BLaER1 treated with 17β-estradiol and CSF1 and Interleukin-3, amounts not matched to agents 10 nM and 100 nM (cell line): ENCODE results near the gene CCNT2.

ENCODE experiments used
- H3K27ac ChIP-seq, 11 experiments: shearing (Covaris generic); formaldehyde crosslinking; 2 replicates each; pipeline ENCODE4 v1.8.1; 2022
- H3K27me3 ChIP-seq, 11 experiments: shearing (Covaris generic); formaldehyde crosslinking; 2 replicates each; pipeline ENCODE4 v1.8.1; 2022
- H3K36me3 ChIP-seq, 11 experiments: shearing (Covaris generic); formaldehyde crosslinking; 2 replicates each; pipeline ENCODE4 v1.8.1; 2022
- H3K4me1 ChIP-seq, 10 experiments: shearing (Covaris generic); formaldehyde crosslinking; 2 replicates each; pipeline ENCODE4 v1.8.1; 2022
- H3K4me2 ChIP-seq, 11 experiments: shearing (Covaris generic); formaldehyde crosslinking; 2 replicates each; pipeline ENCODE4 v1.8.1; 2022
- H3K4me3 ChIP-seq, 10 experiments: shearing (Covaris generic); formaldehyde crosslinking; 2 replicates each; pipeline ENCODE4 v1.8.1; 2022
- H3K9ac ChIP-seq, 11 experiments: shearing (Covaris generic); formaldehyde crosslinking; 2 replicates each; pipeline ENCODE4 v1.8.1; 2022
- H3K9me3 ChIP-seq, 11 experiments: shearing (Covaris generic); formaldehyde crosslinking; replicated peaks in 1 of 11; 2 replicates each; pipeline ENCODE4 v1.8.1; 2022
- H4K20me1 ChIP-seq, 11 experiments: shearing (Covaris generic); formaldehyde crosslinking; 2 replicates each; pipeline ENCODE4 v1.8.1; 2022
- Cebpa-rat ChIP-seq, 11 experiments: shearing (Covaris generic); IDR thresholded peaks; 2 replicates each; pipeline ENCODE4 v1.8.1; 2022

The CCNT2 gene

DNA sequence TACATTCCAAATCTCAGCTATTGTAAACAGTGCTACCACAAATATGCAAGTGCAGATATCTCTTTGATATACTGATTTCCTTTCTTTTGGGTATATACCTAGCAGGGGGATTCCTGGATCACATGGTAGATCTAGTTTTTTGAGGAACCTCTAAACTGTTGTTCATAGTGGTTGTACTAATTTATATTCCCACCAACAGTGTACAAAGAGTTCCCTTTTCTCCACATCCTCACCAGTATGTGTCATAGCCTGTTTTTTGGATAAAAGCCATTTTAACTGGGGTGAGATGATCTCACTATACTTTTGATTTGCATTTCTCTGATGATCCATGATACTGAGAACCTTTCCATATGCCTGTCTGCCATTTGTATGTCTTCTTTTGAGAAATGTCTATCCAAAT is 6.3 kb upstream of the CCNT2 start:
- Histone ChIP-seq H3K27me3 (no peaks in the 10 kb centered on the region), H3K9ac (no peak overlapping the region), H3K36me3 (no peaks in the 10 kb centered on the region), H3K9me3 (peaks cover 12 to 24% (median 18%) of the 10 kb centered on the region in 11 experiments; a peak in 21 of 22 replicates), H3K4me2 (peak overlapping the region in 3 of 11 experiments; percentile 11 to 78 (median 66); a peak in 4 of 22 replicates), H3K27ac (peak overlapping the region in 2 of 11 experiments; percentile 29 to 32; a peak in 3 of 22 replicates), H3K4me3 (no peak overlapping the region; a peak in 1 of 20 replicates), H4K20me1 (no peaks in the 10 kb centered on the region), H3K4me1 (peaks cover 7 to 33% (median 9%) of the 10 kb centered on the region in 10 experiments)
- no peak for TF ChIP-seq Cebpa-rat (IDR thresholded peaks at IDR 0.05)

DNA sequence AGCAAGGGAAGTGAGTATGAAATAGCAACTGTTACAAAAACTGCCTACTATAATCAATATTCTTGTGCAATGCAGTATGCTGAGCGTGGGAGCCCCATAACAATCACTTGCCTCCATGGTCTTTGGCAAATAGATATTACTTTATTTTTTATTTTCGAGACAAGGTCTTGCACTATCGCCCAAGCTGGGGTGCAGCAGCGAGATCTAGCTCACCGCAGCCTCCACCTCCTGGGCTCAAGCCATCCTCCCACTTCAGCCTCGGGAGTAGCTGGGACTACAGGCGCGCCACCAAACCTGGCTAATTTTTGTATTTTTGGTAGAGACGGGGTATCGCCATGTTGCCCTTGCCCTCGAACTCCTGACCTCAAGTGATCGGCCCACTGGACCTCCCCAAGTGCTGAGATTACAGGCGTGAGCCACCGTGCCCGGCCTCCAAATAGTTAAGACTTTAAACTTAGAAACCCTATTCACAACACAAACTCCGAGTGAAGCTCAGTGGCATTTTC is 1.2 kb upstream of the CCNT2 start:
- Histone ChIP-seq H3K4me2 (peak overlapping the region; percentile 81 to 99 (median 92)), H3K4me3 (peak overlapping the region; percentile 64 to 92 (median 69)), H3K27ac (peak overlapping the region; percentile 75 to 100 (median 87)), H4K20me1 (peaks cover 23 to 31% (median 29%) of the 10 kb centered on the region in 11 experiments), H3K9ac (peak overlapping the region; percentile 68 to 100 (median 86)), H3K9me3 (peaks cover 0 to 15% (median 11%) of the 10 kb centered on the region in 11 experiments; a peak in 12 of 22 replicates), H3K4me1 (peaks cover 20 to 46% (median 32%) of the 10 kb centered on the region in 10 experiments), H3K27me3 (no peaks in the 10 kb centered on the region), H3K36me3 (peaks cover 9 to 28% (median 17%) of the 10 kb centered on the region in 11 experiments; a peak in 19 of 22 replicates)
- no peak for TF ChIP-seq Cebpa-rat (IDR thresholded peaks at IDR 0.05)

DNA sequence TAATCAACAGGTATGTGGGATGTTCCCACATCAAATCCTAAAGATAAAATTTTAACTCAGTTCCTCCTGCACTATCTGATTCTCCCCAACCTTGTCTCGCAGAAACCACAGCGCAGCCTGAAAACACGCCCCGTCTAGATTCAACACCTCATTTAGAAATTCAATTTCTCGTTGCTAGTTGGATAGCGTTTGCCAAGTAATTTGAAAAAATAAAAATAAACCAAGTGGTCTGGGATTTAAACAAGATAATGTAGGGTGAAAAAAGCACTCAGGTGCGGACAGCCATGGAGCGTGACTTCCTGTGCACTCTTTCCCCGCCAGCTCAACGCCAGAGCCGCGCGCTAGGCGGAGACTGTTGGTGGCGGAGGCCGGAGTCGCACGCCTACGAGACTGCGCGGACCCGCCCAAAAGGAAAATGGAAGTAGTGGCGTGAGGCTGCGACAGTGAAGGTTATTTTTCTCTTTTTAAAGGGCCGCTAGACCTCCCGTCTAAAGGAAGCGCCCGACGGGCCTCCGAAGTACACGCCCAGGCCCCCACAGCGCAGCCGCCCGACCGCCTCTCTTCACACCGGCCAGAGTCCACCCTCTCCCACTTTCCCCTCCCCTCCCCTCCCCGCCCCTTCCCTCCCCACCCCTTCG is 615 bp upstream of the CCNT2 start:
- Histone ChIP-seq H3K9ac (peak overlapping the region; percentile 68 to 100 (median 86)), H3K4me3 (peak overlapping the region; percentile 64 to 92 (median 69)), H3K36me3 (peaks cover 10 to 34% (median 23%) of the 10 kb centered on the region in 11 experiments; a peak in 19 of 22 replicates), H3K4me2 (peak overlapping the region; percentile 81 to 99 (median 92)), H3K4me1 (peaks cover 21 to 46% (median 32%) of the 10 kb centered on the region in 10 experiments), H3K9me3 (peaks cover 0 to 13% (median 6%) of the 10 kb centered on the region in 11 experiments; a peak in 12 of 22 replicates), H3K27ac (peak overlapping the region; percentile 75 to 100 (median 87)), H3K27me3 (no peaks in the 10 kb centered on the region), H4K20me1 (peaks cover 29 to 37% (median 35%) of the 10 kb centered on the region in 11 experiments)
- TF ChIP-seq Cebpa-rat (IDR thresholded peaks at IDR 0.05) = no peak

DNA sequence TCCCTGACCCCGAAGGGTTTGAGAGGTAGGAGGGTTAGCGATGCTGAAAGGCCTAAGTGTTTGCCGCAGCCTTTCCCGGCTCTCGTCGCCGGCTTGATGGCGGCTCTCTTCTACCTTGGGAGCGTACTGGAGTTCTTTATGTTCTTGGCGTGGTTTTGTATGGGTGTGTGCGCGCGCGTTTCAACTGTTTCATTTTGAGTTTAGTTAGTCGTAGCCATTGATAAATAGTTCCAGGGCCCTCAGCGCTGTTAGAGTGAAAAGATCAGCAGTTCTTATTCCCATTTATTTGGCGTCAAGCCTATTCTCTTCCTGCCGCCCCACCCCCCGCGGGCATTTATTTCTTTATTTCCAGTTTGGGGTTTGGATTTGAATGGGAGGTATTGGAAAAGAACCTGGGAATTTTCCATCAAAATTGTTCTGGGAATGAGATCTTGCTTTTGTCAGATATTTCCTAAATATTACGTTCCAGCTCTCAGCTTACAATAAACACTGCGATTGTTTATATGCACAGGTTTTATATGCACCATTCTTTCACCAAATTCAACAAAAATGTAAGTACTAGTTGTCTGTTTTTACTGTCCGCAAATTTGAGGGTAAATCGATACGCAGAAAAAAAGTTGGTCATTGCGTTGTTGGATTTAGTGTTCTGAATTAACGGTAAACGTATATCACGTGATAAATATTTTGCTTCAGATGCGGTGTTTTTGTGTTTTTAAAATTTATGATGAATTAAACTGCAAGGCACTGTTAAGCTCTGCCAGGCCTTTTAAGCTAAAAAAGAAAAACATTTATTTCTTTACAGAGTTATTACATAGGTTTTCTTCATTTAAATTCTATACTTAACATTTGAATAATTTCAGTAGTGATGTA is 954 bp downstream of the CCNT2 start:
- H3K27me3 ChIP-seq = no peaks in the 10 kb centered on the region
- peak overlapping the region; percentile 93 to 100 (median 99) for H3K9ac ChIP-seq
- peak overlapping the region; percentile 58 to 90 (median 81) for H3K4me2 ChIP-seq
- peak overlapping the region; percentile 95 to 100 (median 99) for H3K27ac ChIP-seq
- peaks cover 21 to 58% (median 34%) of the 10 kb centered on the region in 10 experiments for H3K4me1 ChIP-seq
- H3K4me3 ChIP-seq = peak overlapping the region; percentile 73 to 98 (median 94)
- peaks cover 25 to 50% (median 37%) of the 10 kb centered on the region in 11 experiments for H3K36me3 ChIP-seq
- no peaks in the 10 kb centered on the region; a peak in 1 of 22 replicates for H3K9me3 ChIP-seq
- TF ChIP-seq Cebpa-rat (IDR thresholded peaks at IDR 0.05) = no peak
- H4K20me1 ChIP-seq = peaks cover 45 to 52% (median 51%) of the 10 kb centered on the region in 11 experiments

DNA sequence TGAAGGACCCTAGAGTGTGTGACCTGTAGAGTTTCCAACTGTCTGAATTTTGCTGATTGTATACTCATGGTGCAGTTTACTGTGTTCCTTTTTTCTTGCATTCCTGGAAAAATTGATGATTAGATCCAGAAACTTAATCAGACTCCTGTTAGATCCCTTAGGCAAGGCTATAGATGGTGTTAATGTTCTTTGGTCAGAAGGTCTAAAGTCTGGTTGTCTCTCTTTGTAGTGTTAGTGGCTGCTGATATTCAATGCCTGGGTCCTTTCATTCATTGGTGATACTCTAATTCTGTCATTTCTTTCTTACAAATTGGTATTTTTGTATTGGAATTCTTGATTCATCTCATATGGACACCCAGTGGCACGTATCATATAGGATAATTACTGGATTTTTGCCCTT is 6.3 kb downstream of the CCNT2 start:
- Histone ChIP-seq H3K4me2 (peak overlapping the region in 4 of 11 experiments; percentile 19 to 70 (median 48); a peak in 5 of 22 replicates), H4K20me1 (peaks cover 96 to 100% (median 100%) of the 10 kb centered on the region in 11 experiments)
- TF ChIP-seq Cebpa-rat (IDR thresholded peaks at IDR 0.05) = no peak

DNA sequence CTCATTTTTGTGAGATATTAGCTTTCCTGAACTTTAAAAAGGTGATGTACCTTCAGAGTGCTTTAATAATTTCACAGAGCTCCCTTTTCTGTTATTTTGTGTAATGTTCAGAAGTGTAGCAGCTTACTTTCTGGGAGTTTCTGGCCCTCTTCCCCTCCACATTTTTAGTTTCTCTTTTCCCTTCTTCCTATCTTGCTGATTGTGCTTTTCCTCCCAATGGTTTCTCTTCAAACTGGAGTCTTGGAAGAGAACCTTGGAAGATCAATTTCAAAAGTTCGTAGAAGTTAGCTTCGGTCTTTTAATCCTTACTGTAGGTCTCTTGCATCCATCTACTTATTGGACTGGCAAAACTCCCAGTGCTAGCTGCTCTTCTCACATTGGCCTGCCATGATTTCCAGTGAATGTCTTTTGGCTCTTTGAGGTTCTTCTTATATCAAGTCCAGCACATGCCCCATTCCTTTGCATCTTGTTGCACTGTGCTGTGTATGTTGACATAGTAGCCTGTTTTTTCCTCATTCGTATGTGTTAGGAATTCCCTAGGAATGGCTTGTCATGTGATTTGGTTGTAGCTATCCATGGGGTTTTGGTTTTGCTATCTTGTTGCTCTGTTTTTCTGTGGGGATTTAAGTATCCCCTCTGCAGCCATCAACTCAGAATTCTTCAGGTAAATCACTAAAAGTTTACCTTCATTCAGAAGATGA is 7.8 kb downstream of the CCNT2 start:
- Histone ChIP-seq H3K4me2 (peak overlapping the region in 8 of 11 experiments; percentile 6 to 70 (median 27); a peak in 17 of 22 replicates), H3K9ac (no peak overlapping the region), H3K9me3 (peaks cover 0 to 17% (median 8%) of the 10 kb centered on the region in 11 experiments; a peak in 8 of 22 replicates), H4K20me1 (peaks cover 98 to 100% (median 100%) of the 10 kb centered on the region in 11 experiments), H3K27me3 (no peaks in the 10 kb centered on the region), H3K36me3 (peaks cover 50 to 100% (median 97%) of the 10 kb centered on the region in 11 experiments), H3K27ac (peak overlapping the region in 2 of 11 experiments; percentile 1 to 17; a peak in 2 of 22 replicates), H3K4me3 (no peak overlapping the region), H3K4me1 (peaks cover 12 to 70% (median 24%) of the 10 kb centered on the region in 10 experiments)
- no peak for TF ChIP-seq Cebpa-rat (IDR thresholded peaks at IDR 0.05)

More for the DNA sequence above, 6.3 kb downstream of the CCNT2 start:
- peaks cover 52 to 100% (median 87%) of the 10 kb centered on the region in 11 experiments for H3K36me3 ChIP-seq
- no peaks in the 10 kb centered on the region for H3K27me3 ChIP-seq
- peaks cover 20 to 80% (median 35%) of the 10 kb centered on the region in 10 experiments for H3K4me1 ChIP-seq
- peaks cover 0 to 17% (median 5%) of the 10 kb centered on the region in 11 experiments; a peak in 8 of 22 replicates for H3K9me3 ChIP-seq
- no peak overlapping the region for H3K9ac ChIP-seq
- H3K27ac ChIP-seq = no peak overlapping the region
- no peak overlapping the region for H3K4me3 ChIP-seq

DNA sequence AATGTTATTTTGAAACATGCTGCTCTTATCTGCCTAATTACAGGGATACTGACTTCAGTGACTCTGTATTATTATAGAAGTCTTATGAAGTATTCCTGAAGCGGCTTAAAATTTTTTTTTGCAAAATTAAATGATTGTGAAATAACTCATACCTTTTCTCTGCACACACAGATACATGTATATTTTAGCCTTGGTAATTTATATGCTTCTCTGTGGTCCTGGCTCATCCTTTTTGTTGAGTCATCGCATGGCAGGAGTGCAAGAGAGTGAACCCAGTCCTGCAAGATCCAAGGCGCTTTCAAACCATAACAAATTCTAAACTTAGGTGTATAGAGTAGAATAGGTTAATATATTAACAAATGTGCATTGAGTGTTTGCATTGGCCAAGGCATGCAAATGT is 8.6 kb downstream of the CCNT2 start:
- peak in 1 of 11 experiments; percentile 61; a peak in 1 of 22 replicates for TF ChIP-seq Cebpa-rat (IDR thresholded peaks at IDR 0.05)
- no peak overlapping the region; a peak in 2 of 22 replicates for H3K27ac ChIP-seq
- H3K4me1 ChIP-seq = peaks cover 9 to 62% (median 21%) of the 10 kb centered on the region in 10 experiments; a peak in 17 of 20 replicates
- peaks cover 99 to 100% (median 100%) of the 10 kb centered on the region in 11 experiments for H4K20me1 ChIP-seq
- H3K4me3 ChIP-seq = no peak overlapping the region
- H3K4me2 ChIP-seq = peak overlapping the region in 3 of 11 experiments; percentile 12 to 70 (median 46); a peak in 4 of 22 replicates
- no peaks in the 10 kb centered on the region for H3K27me3 ChIP-seq
- peaks cover 0 to 17% (median 8%) of the 10 kb centered on the region in 11 experiments; a peak in 8 of 22 replicates for H3K9me3 ChIP-seq
- H3K36me3 ChIP-seq = peaks cover 43 to 100% (median 99%) of the 10 kb centered on the region in 11 experiments
- no peak overlapping the region for H3K9ac ChIP-seq
